HG02870 (cell line): ENCODE results near the gene PTGER3.

Source experiments
- ATAC-seq: cut with Tn5 transposase; IDR thresholded peaks from one replicate; pipeline ENCODE4 v1.9.1; 2021; ENCODE audit warnings: mild to moderate bottlenecking, moderate library complexity; ENCODE audit not compliant: unreplicated experiment

The PTGER3 gene

DNA sequence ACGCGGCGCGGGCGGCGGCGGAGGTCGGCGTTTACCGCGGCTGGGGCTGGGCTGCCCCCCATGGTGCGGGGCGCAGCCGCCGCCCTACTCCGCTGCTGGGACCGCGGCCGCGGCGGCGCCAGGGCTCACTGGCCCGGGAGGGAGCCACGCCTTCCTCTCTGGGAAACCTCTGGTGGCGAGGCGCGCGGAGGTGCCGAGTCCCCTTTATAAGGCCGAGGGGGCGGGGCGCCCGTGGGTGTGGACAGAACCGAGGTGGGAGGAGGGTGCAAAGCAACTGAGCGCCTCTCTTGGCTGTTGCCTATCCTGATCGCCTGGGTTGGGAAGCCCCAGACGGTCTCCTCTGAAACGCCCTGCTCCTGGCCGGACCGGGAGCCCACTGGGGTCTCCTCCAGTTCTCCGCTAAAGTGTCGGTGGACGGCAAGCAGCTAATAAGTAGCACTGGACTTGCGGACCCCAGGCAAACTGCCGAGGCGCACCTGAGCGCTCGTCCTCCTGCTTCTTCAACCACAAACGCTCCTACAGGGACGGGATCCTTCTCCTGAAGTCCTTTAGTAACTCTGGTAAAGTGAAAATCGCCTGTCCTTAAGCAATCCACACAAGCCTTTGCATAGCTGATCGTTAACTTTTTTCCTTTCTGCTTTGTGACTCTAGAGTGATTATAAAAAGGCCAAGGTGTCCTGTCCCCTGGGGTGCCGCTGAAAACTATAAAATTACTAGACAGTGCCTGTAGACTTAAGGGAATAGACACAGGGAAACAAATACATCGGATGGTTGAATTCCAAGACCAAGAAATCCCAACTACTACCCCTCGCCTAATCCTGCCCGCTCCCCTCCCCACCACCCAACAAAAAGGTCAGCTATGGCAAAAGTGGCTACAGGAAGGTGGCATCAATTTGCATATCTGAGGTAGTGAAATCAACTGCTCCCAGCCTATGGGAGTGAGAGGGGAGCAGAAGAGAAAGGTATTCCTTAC is at the start of gene PTGER3:
Gene PTGER3, minus strand, starts transcription at position 182 of the 973 bp plus-strand sequence. CDS start 239 bp downstream, outside the sequence.
- ATAC-seq, result peak; percentile 34

- ATAC-seq, result no peak
Observed at GRCh38 chr1:71094913-71095312, 47.3 kb upstream of the PTGER3 start.

- ATAC-seq, result no peak
Observed at GRCh38 chr1:71093938-71094337, 46.3 kb upstream of the PTGER3 start.

DNA sequence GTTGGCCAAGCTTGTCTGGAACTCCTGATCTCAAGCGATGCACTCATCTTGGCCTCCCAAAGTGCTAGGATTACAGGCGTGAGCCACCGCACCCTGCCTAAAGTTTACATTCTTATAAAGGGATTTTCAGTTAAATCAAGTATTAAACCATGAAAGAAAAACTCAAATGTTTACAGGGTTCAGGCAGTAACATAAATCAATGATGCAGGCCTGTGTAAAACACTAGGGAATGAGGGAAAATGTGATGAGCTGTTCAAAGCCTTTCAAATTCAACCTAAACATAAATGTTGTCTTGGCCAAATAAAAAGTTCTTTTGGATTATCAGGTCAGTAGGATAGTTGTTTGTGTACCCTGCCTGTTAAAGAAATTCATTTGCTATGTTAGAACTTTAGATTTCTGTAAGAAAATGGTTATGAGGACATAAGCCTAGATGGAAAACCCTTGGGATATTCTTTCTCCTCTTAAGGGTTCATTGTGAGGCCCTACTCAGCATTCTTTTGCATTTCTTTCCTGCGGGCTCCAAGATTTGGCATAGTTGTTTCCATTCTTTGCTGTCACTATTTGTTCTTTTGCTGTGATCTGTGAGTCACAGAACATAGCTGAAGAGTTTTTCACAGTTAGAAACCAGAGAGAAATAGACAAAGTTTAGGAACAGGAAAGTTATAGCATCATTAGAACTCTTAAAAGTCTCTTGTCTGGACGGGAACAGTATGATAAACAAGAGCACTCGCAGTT is 42.1 kb upstream of the PTGER3 start:
- no peak for ATAC-seq

DNA sequence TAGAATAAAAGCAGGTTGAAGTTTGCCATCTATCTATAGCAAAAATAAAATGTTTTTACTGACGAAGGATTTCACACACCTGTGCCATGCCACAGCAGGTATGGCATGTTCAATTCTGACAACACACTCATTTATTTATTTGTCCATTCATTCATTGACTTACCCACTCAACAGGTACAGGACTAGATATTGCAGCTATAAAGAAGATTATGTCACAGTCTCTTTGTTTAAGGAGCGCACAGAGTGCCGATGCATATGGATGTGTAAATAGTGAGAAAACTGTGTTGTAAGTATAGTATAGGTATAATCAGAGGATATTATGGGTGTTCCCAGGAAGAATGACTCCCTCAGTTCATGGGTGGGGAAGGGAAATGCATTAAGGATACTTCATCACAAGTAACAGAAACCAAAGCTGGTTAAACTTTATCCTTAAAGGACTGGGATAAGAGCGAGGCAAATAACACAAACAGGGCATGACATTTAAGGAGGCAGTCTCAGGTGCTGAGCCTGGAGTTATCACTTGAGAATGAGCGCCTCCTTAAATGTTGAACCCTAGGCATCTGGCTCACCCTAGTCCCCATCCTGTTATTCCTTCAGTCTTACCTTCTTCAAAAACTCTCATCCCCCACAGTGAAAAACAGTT is 41.1 kb upstream of the PTGER3 start:
- no peak for ATAC-seq

DNA sequence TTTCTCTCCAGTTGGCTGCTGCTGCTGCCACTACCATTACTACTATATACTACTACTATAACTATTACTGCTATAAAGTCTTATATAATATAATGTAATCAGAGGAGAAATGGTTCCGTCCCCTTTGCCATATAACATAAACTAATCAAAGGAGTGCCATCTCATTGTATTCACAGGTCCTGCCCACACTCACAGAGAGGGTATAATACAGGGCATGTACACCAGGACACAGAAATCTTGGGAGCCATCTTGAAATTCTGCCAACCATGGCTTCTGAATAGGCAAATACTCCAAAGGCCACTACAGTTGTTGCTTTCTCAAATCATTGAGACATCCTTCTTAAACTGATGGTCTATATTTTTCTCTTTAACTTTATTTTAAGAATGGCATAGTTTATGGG is 40.1 kb upstream of the PTGER3 start:
- no peak for ATAC-seq

DNA sequence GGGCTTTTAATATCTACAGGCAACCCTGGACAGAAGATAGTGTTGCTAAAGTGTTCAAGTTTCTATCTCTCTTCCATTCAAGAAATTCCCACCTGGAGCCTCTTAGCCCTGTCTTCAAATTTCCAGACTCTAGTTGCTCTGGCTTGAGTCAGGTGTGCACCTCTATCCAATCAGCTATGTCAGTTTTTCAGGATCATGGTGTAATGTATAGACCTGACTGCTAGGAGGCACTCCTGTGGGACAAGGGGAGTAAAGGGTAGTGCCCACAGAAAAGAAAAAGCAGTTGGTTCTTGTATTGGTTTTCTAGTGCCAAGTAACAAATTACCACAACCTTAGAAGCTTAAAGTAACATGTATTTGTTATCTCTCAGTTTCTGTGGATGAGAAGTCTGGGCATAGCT is 39.4 kb upstream of the PTGER3 start:
- no peak for ATAC-seq

DNA sequence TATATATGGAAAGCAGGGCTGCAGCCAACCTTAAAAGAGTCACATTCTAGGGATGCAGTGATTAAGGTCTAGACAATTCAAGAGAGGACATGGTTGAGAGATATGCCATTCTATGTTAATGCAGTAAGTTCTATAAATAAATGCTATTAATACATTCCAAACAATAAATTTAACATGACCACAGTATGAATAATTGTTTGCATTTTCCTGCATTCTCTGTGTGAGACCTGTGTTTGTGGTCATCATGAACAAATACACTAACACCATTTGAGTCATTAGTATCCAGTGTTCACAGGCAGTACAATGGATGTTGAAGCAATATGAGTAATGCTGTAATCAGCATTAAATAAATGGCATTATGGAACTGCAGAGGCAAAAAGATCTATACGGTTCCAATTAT is 38.7 kb upstream of the PTGER3 start:
- no peak for ATAC-seq

- no peak for ATAC-seq
Observed at GRCh38 chr1:71083271-71083670, 35.7 kb upstream of the PTGER3 start.

- no peak for ATAC-seq
Observed at GRCh38 chr1:71081697-71082080, 34.1 kb upstream of the PTGER3 start.

- ATAC-seq, result peak; percentile 100
Observed at GRCh38 chr1:71080739-71081696, 33.4 kb upstream of the PTGER3 start, which contains the start of gene ZRANB2. ZRANB2 (minus strand) TSS chr1:71081035; CDS start chr1:71080995, 40 bp downstream.

DNA sequence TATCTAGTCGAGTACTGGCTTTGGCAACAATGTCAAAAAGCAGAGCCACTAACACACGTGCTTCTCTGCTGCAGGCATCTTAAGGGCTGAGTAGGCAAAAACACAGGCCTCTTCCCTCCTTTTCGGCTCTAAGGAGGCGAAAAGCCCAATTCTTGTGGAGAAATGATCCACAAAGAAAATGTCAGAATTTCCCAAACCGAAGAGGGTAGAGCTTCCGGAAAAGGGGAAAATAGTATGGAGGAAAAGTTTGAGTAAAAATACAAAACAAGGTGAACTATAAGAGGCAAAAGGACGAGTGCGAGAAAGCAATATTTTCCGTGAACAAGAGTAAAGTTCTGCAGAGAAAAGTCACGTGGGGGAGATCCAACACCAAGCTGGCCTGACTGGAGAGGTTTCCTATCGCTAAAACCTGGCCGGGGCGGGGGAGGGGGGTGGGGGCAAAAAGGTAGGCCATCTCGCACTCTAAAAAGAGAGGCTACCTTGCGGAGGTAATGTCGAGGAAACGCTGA is 32.7 kb upstream of the PTGER3 start:
- ATAC-seq, result peak; percentile 13

DNA sequence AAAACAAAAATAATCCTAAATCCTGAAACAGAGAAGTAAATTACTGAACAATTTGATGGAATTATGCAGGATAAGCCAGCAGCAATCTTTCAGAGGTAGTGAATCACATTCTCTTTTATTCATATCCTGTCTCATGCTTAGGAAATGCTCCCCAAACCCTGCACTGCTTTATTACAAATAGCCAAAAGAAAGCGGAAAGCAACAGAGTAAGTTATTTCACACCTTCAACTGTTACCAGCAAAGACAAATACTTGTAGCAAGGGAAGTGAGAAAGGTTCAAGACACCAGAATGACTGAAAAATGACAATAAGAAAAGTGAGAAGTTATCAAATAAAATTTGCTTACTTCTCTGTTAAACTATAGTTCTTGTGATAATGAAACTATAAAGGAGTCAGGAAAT is 27.1 kb upstream of the PTGER3 start:
- ATAC-seq, result no peak

- ATAC-seq, result no peak
Observed at GRCh38 chr1:71072273-71072672, 24.7 kb upstream of the PTGER3 start.

- no peak for ATAC-seq
Observed at GRCh38 chr1:71071720-71072119, 24.1 kb upstream of the PTGER3 start.

DNA sequence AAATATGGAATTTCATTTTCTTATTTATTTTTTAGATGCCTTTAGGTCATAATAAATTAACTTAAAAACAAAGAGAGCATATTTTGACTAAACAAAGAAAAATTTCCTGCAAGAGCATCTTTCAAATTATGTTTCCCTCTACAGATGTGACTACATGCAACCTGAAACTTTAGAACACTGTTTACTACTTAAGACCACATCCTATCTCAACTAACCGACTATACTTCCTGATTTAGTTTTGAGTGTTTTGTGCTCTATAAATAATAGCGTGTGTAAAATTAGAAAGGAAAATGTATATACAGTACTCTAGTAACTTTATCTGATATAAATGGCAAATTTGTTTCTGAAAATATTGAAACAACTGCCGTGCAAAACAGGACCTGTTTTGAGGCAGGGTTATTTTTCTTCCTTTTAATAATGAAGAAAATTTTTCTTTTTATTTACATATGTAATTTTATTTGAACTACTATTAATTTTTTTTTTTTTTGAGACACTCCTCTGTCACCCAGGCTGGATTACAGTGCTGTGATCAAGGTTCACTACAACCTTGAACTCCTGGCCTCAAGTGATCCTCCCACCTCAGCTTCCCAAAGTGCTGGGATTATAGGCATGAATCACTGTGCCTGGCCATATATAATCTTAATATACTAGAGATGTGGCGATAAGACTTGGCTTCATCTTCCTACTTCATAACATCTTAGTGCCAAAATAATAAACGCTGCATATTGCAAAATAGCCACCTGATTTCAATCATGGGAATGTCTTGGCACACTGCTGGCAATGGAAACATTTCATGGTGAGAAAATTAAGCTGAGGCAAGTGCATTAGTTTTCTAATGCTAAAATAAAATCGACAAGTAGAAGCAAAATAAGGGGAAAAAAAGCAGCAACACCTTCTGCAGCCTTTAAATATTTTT is 21.0 kb upstream of the PTGER3 start:
- peak; percentile 95 for ATAC-seq

GRCh38 chr1:71054791-71055190 is 7.2 kb upstream of the PTGER3 start:
- no peak for ATAC-seq

DNA sequence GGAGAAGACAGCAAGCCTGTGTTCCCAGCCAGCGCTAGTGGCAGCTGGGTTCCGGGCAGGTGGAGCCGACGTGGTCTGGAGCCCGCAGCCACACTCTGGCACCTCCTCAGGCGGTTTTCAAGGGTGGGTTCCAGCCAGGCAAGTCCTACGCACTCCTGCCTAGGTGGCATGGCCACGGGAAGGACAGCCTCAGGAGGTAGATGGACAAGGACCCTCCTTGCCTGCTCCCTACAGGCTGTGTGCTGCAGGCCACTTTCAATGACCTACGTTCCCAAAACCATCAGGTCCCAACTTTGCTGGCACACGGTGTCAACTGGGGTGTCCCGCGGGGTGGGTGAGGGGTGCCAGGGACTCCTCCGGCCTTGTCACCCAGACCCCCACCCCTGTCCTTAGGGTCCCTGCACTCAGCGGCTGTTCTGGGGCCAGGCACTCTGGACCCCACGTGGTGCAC is 6.7 kb upstream of the PTGER3 start:
- no peak for ATAC-seq

DNA sequence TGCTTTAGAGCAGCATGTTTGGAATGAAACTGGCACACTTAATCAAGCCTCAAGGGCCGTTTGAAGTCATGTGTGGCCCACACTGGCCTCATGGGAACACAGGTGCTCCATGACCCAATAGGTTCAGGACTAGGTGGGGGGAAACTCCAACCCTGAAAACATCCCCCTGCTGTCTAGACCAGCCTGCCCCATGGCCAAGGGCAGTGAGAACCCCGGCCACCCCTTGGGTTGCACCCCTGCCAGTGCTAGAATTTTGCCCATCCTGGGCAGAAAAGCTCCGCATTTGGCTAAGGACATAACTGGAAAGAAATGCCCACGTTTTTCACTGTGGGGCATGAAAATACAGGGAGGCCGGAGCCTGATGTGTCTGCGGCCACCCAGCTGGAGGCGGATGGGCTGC is 6.1 kb upstream of the PTGER3 start:
- no peak for ATAC-seq
